Esophagus muscularis mucosa (tissue), 4 donors: ENCODE data around the gene GVQW3.

Experiments used
- CTCF ChIP-seq, 3 experiments: fragments of 200-600 bp in 2 of 3; fragments of 450-650 bp in 1 of 3; sonication (generic) in 2 of 3; IDR thresholded peaks; one replicate each; pipeline ENCODE4 v1.5.1; 2017 to 2019; ENCODE audit warnings: antibody characterized with exemption in 3 of 3, mild to moderate bottlenecking in 2 of 3, moderate library complexity in 1 of 3
- EP300 ChIP-seq: sonication (generic); formaldehyde crosslinking; IDR thresholded peaks from one replicate; pipeline ENCODE4 v1.6.1; 2017; ENCODE audit warnings: antibody characterized with exemption
- POLR2A ChIP-seq: fragments of 450-650 bp; IDR thresholded peaks from one replicate; pipeline ENCODE4 v1.6.1; 2017; ENCODE audit warnings: antibody characterized with exemption, moderate library complexity, mild to moderate bottlenecking, low read depth
- POLR2AphosphoS5 ChIP-seq, 2 donors: sonication (generic); formaldehyde crosslinking; IDR thresholded peaks; one replicate each; pipeline ENCODE4 v1.6.1; 2017; ENCODE audit warnings: antibody characterized with exemption in 2 of 2

- TF ChIP-seq CTCF (IDR thresholded peaks at IDR 0.05) = no peak
- no peak for TF ChIP-seq POLR2A
- no peak for TF ChIP-seq POLR2AphosphoS5 (IDR thresholded peaks at IDR 0.05)
- no peak for TF ChIP-seq EP300
These were observed 45.5 kb downstream of the GVQW3 start for GRCh38 chr11:76426660-76427059.
